ENCODE measurements around the gene NRBP1.

The NRBP1 gene

DNA sequence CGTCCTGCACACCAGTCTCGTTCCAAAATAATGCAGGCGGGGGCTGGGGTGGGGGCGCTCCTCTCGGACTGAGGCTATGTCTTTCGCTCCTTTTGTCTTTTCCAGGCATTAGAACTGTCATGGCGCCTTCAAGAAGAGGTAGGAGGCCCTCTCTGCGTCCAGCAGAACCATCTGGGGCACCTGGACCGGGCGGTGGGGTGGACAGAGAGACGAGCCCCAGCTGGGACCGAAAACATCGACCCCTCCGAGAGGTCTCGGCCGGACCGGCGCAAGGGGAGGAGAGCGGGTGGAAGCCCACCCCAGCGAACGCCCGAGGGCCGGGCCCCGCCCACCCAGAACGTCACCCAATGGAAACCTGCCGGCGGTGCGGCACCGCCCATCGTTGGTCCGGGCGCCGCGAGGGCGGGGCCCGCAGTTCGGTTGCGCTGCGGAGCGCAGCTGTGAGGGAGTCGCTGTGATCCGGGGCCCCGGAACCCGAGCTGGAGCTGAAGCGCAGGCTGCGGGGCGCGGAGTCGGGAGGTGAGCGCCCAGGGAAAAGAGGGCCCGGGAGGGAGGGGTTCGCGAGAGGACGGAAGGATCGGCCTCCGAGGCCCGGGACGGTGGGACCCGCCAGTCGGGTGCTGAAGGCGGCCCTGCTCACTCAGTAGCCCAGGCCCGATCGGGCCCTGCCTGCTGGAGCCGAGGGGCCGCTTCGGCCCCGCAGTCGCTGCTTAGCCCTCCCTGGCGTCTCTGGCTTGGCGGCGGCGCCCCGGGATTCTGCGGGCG lies at the start of gene NRBP1:
Gene NRBP1, plus strand, starts transcription at position 419 of the 765 bp plus-strand sequence. CDS start 4,643 bp downstream, outside the sequence.
- DNase-seq (ENCODE audit: low spot score) (peak; percentile 74), FAIRE-seq (no peak)

DNA sequence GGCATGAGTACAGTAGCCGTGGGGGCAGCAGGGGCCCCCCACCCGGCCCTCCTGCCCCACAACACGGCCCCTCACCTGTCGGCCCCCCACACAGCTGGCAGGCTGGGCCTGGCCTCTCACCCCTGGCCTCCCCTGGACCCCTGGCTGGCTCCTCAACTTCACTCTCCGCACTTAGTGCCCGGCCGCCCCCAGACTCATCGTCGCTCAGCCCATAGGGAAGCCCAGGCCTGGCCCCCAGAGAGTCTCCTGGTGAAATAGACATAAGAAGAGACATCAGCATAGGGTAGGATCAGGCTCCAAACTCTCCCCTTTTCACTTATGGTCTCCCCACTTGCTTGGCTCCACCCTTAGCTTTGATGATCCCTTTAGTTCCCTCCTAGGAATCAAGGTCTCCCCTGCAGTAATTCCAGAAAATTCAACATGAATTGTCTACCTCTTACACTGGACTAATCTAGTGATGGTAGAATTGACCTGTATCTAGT lies 49.6 kb upstream of the NRBP1 start:
- DNase-seq (ENCODE audit: low spot score) (no peak), FAIRE-seq (no peak)

DNA sequence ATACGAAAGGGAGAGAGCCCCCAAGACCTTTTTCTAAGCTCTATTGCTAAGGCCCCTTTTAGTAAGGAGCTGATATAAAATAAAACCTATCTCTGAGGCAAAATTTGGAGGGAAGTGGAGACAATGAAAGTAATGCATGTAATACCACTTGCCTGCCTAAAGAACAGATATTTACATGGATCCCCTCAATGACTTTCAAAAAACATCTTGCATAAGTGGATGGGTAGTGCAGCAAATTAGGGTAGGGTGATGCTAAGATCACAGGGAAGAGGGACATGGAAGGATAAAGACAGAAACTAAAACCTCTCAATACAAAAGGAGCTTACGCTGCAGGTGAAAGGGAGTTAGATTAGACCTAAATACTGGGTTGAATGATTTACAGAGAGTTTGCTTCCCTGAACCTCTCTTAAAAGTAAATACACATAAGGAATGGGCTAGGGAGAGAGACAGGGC lies 49.0 kb upstream of the NRBP1 start:
- DNase-seq (ENCODE audit: low spot score) (no peak), FAIRE-seq (no peak)

DNA sequence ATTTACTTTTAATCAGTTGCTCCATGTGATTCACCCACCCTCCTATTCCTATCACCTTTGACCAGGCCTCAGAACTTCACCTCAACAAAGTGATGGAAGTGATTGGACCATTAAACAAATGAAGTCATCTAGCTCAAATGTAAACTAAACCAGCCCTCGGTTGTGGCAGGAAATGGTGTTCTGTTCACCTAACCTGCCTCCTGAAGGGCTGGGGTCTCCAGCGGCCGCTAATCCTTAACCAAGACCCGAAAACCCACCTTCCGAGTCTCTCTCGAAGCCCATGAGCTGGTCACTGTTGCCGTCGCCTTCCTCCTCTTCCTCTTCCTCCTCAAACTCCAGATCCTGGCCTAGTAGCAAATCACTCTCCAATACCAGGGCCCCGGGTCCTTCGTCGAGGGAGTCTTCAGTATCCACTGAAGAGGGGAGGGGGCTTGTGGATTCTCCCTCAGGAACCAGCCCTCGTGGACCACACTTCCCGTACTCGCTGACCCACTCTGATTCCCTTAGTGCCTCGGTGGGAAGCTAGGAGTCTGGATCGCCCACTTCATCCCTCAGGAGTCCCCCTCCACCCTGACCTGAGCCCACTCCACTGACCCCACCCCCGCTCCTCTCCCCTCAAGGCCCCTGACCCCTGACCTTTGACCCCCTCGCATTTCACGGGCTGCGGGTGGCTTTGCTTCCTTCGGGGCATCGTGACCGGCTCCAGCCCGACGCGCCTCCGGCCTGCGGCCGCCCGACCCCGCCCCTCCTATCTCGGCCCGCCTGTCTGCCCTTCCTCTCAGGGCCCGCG lies 48.4 kb upstream of the NRBP1 start:
- peak; percentile 48 for DNase-seq (ENCODE audit: low spot score)
- no peak for FAIRE-seq

- peak; percentile 40 for DNase-seq (ENCODE audit: low spot score)
- FAIRE-seq, result no peak
Measured at GRCh38 chr2:27380626-27381545, 47.5 kb upstream of the NRBP1 start, which contains the start of gene ZNF513. Gene ZNF513, minus strand, starts transcription at chr2:27380734. Its CDS starts 208 bp downstream, at chr2:27380526.

- no peak for DNase-seq (ENCODE audit: low spot score)
- FAIRE-seq, result no peak
Measured at GRCh38 chr2:27381577-27382181, 46.8 kb upstream of the NRBP1 start.

- FAIRE-seq (no peak), DNase-seq (ENCODE audit: low spot score) (no peak)
Measured at GRCh38 chr2:27390822-27391679, 37.4 kb upstream of the NRBP1 start.

DNA sequence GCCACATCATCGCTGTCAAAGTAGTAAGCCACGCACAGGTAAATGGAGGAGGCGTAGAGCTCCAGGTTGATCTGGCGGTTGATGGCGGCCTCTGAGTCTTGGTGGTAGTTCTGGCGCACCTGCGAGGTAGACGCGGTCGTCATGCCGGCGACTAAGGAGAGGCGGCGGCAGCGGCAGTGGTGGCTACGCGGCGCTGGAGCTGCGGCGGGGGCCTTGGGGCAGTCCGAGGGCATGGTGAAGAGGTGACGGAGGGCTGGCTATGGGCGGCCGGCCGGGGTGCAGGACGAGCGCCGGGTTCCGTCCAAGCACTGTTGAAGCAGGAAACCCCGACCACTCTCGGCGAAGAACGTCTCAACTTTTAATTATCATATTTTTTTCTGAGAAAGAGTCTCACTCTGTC lies 35.2 kb upstream of the NRBP1 start:
- FAIRE-seq, result no peak
- DNase-seq (ENCODE audit: low spot score), result no peak

GRCh38 chr2:27398962-27399361 lies 29.5 kb upstream of the NRBP1 start:
- DNase-seq (ENCODE audit: low spot score) (no peak), FAIRE-seq (no peak)

DNA sequence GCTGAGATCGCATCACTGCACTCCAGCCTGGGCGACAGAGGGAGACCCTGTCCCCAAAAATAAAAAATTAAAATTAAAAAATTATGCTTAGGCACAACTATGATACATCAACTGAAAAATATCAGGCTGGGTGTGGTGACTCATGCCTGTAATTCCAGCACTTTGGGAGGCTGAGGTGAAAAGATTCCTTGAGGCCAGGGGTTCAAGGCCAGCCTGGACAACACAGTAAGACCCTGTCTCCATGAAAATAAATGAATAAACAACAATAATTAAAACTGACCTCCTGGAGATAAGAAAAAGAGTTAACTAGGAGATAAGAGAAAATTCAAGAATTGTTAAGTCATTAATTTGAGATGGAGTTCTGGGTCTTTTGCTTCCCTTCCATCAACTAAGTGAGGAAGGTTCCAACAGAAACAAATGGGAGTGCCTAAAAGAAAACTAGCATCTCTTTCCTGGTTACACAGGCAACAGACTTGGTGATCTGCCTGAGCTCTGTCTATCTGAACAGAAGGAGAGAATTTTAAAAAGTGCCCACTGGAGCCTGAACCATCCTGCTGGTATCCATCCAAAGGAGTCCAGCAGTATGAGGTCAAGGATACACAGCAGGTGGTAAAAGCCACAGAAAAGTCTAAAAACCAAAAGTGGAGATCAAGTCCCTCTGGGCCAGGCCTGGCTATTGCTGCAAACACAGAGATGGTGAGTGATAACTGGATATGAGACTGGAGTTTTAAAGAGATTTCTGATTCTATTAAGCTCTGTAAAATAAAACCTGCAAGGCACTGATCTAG lies 27.9 kb upstream of the NRBP1 start:
- DNase-seq (ENCODE audit: low spot score), result no peak
- FAIRE-seq, result no peak

DNA sequence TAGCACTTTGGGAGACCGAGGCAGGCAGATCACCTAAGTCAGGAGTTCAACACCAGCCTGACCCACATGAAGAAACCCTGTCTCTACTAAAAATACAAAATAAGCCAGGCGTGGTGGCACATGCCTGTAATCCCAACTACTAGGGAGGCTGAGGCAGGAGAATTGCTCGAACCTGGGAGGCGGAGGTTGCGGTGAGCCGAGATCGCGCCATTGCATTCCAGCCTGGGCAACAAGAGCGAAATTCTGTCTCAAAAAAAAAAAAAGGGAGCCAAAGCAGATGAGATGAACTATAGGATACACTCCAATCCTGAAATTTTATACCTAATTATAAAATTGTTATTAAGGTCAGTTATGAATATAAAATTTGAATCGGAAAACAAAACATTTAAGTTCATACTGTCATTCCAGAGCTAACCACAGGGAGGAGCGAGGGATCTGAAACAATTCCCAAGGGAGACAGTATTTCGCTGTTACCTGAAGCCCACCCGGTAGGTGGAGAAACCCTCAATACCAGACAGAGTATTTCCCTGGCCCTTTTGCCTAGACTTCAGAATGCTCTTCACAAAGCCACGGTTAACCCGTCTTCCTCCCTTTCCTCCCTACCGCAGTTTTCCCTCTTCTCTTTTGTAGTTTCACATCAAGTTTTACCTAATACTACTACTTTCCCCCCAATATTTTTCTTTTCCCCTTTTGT lies 20.5 kb upstream of the NRBP1 start:
- FAIRE-seq (peak; percentile 49), DNase-seq (ENCODE audit: low spot score) (peak; percentile 51)

DNA sequence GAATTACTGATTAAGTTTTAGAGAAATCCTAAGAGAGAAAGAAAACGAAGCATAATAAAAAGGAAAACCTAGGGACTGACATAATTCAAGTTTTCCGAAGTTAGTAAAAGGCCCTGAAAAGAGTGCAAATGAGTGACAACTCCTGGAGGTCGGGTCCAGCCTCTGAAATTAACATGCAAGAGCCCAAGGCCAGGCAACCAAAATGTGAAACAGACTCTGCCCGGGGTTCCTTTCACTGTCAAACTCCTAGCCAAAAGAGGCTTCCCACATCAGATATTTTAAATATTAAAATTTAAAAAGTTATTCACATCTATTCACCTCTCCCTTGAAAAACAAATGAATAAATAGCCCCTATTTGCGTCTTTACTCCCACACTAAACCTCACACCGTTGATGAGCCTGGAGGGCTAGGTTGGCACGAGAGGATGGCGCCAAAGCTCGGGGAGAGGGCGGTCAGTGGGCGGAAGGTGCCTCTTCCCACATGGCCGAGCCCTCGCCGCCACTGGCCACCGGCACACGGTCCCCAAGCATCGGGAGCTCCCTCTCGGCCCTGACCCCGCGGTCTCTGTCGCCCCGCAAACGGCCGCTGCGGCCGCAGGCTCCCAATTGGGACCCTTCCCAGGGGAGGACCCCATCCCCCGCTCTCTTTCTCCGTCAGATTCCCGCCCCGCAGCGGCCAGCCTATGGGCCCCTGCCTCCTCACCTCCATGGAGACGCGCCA lies 19.7 kb upstream of the NRBP1 start:
- FAIRE-seq (no peak), DNase-seq (ENCODE audit: low spot score) (no peak)

GRCh38 chr2:27409321-27410073 lies 18.9 kb upstream of the NRBP1 start, which contains the start of gene PPM1G:
Gene PPM1G, minus strand, starts transcription at chr2:27409591. Its CDS starts 169 bp downstream, at chr2:27409422.
- DNase-seq (ENCODE audit: low spot score) (peak; percentile 82), FAIRE-seq (no peak)

DNA sequence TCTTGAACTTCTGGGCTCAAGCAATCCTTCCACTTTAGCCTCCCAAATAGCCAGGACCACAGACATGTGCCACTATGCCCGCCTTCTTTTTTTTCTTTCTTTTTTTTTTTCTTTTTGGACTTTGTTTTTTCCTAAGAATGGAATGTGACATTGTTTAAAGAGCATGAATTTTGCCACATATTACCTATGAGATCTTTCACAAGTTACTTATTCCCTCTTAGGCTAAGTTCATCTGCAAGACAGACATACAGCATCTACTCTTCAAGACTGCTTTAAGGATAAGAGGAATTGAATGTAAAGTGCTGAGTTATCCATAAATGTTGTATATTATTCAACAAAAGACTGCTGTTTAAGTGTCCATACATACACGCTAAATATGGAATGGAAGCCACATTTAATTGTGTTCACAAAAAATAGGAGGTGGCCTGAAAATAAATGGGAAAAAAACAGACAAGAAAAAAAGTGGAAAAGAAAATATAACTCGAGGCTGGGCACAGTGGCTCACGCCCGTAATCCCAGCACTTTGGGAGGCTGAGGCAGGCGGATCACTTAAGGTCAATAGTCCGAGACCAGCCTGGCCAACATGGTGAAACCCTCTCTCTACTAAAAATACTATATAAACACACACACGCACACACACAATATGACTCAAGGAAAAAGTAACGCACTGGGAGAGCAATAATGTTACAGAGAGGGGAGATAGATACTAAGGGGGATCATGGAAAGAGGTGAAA lies 15.8 kb upstream of the NRBP1 start:
- DNase-seq (ENCODE audit: low spot score) (no peak), FAIRE-seq (no peak)

DNA sequence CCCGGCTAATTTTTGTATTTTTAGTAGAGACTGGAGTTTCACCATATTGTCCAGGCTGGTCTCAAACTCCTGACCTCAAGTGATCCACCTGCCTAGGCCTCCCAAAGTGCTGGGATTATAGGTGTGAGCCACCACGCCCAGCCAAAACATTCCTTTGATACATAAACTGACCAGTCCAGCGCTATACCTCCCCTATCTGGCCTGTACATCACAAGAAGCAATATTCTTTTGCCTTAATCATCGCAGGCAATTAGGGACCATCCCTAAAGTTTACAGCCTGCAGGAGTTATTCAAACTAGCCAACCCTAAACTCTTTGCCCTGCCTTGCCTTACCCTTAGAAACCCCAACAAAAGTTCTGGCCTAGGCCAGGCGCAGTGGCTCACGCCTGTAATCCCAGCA lies 12.3 kb upstream of the NRBP1 start:
- FAIRE-seq (no peak), DNase-seq (ENCODE audit: low spot score) (no peak)

- FAIRE-seq (no peak), DNase-seq (ENCODE audit: low spot score) (no peak)
Measured at GRCh38 chr2:27420996-27421395, 7.4 kb upstream of the NRBP1 start.

All from RCC 7860 (cell line).